T-cell (primary cell): ENCODE data around the gene PRR18. TPM values are rescaled to one million over a fixed set of nuclear protein-coding genes. Genes with fewer than 3 reads are reported as not detected.

Experiments
- ATAC-seq, 4 experiments: fragments of 200-7000 bp in 3 of 4; fragments of 150-1000 bp in 1 of 4; cut with Tn5 transposase; replicated peaks in 1 of 4; 1 replicate in 3 of 4; 2 replicates in 1 of 4; pipeline ENCODE4 v1.10.0; 2021; ENCODE audit warnings: moderate library complexity in 3 of 4, mild to moderate bottlenecking in 2 of 4, moderate number of reproducible peaks in 1 of 4
- CTCF ChIA-PET, 2 donors: fragments of 300-600 bp; sonication (Branson Sonifier 250); formaldehyde crosslinking; loops; one replicate each; lab custom pipeline; 2022; ENCODE audit warnings: antibody characterized with exemption in 2 of 2; lab: Charles Lee
- POLR2A ChIA-PET, 2 donors: fragments of 300-600 bp; sonication (Branson Sonifier 250); formaldehyde crosslinking; loops; one replicate each; lab custom pipeline; 2022; ENCODE audit warnings: antibody characterized with exemption in 2 of 2; lab: Charles Lee
- DNase-seq, 35 experiments: peaks; one replicate each; pipeline versions ENCODE4 v3.0.0 to v3.0.0-alpha.2; 2013 to 2023
- H3K27ac ChIP-seq: one replicate; pipeline ENCODE4 v1.5.1; 2013; ENCODE audit warnings: low read length
- H3K27me3 ChIP-seq, 2 experiments: replicated peaks in 1 of 2; 1 replicate in 1 of 2; 2 replicates in 1 of 2; pipeline versions ENCODE4 v1.6.1 to v1.7.0; 2013; ENCODE audit warnings: low read length in 1 of 2, mixed read lengths in 1 of 2; ENCODE audit not compliant: control insufficient read depth in 2 of 2, insufficient read depth in 2 of 2; ENCODE audit errors: extremely low read depth in 1 of 2
- H3K36me3 ChIP-seq, 2 donors: 1 replicate in 1 of 2; 2 replicates in 1 of 2; pipeline versions ENCODE4 v1.6.1 to v1.7.0; 2013; ENCODE audit warnings: low read length in 1 of 2; ENCODE audit not compliant: control insufficient read depth in 2 of 2, insufficient read depth in 1 of 2; ENCODE audit errors: extremely low read depth in 1 of 2
- H3K4me1 ChIP-seq, 2 experiments: 1 replicate in 1 of 2; 2 replicates in 1 of 2; pipeline versions ENCODE4 v1.6.1 to v1.7.0; 2013; ENCODE audit warnings: low read length in 2 of 2, mixed read lengths in 1 of 2; ENCODE audit not compliant: insufficient read depth in 2 of 2, control insufficient read depth in 1 of 2; ENCODE audit errors: extremely low read depth in 1 of 2
- H3K4me3 ChIP-seq, 2 donors: 1 replicate in 1 of 2; 2 replicates in 1 of 2; pipeline versions ENCODE4 v1.5.1 to v1.7.0; 2013; ENCODE audit warnings: mild to moderate bottlenecking in 2 of 2, low read length in 1 of 2, moderate library complexity in 1 of 2; ENCODE audit not compliant: control insufficient read depth in 1 of 2; ENCODE audit errors: extremely low read depth in 1 of 2
- H3K9me3 ChIP-seq: 2 replicates; pipeline ENCODE4 v1.7.0; 2013
- H3K27ac Mint-ChIP-seq, 2 donors: one replicate each; pipeline ENCODE4 v1.8.0; 2020 to 2021; ENCODE audit warnings: mild to moderate bottlenecking in 2 of 2, mixed read lengths in 2 of 2
- H3K27me3 Mint-ChIP-seq, 2 donors: one replicate each; pipeline ENCODE4 v1.8.0; 2021 to 2022; ENCODE audit warnings: mixed read lengths in 2 of 2
- H3K36me3 Mint-ChIP-seq: one replicate; pipeline ENCODE4 v1.8.0; 2021; ENCODE audit warnings: mixed read lengths
- H3K4me1 Mint-ChIP-seq, 3 donors: one replicate each; pipeline ENCODE4 v1.8.0; 2020 to 2022; ENCODE audit warnings: mixed read lengths in 3 of 3, mild to moderate bottlenecking in 1 of 3
- H3K4me3 Mint-ChIP-seq, 3 donors: one replicate each; pipeline ENCODE4 v1.8.0; 2020 to 2022; ENCODE audit warnings: mild to moderate bottlenecking in 3 of 3, mixed read lengths in 3 of 3, moderate library complexity in 3 of 3
- H3K9me3 Mint-ChIP-seq, 3 donors: one replicate each; pipeline ENCODE4 v1.8.0; 2020 to 2022; ENCODE audit warnings: mixed read lengths in 3 of 3
- WGBS: methylation state at CpG from one replicate; pipeline ENCODE4 v1.1.5; 2013; ENCODE audit warnings: missing lambda C conversion rate; ENCODE audit not compliant: insufficient coverage; 5-methylcytosine and 5-hydroxymethylcytosine counted together
- total RNA-seq, 35 experiments: library from RNA in 6 of 35; stranded (reverse) in 6 of 35; fragments of 120-200 nt in 1 of 35; gene quantifications; one replicate each; pipeline versions ENCODE4 v1.2.1 to v1.2.4 and lab custom pipeline; 2013 to 2026

Gene PRR18, protein sequence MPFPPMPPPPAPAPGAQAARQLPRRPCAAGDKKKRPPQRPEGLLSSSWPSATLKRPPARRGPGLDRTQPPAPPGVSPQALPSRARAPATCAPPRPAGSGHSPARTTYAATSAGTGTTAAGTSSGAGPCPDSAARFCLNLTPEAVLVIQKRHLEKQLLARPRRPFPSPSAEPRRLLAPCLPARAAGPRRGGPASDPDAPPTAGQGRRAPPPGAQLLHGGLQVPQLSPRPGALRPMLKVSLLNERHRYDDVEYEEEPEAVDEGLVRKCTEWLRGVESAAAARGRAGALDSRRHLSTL
- total RNA-seq (not detected), total RNA-seq (lab: John Stamatoyannopoulos, UW) (0 to 0.12 (median 0) reads per million in 29 experiments)
- total RNA-seq (2013) = not detected

DNA sequence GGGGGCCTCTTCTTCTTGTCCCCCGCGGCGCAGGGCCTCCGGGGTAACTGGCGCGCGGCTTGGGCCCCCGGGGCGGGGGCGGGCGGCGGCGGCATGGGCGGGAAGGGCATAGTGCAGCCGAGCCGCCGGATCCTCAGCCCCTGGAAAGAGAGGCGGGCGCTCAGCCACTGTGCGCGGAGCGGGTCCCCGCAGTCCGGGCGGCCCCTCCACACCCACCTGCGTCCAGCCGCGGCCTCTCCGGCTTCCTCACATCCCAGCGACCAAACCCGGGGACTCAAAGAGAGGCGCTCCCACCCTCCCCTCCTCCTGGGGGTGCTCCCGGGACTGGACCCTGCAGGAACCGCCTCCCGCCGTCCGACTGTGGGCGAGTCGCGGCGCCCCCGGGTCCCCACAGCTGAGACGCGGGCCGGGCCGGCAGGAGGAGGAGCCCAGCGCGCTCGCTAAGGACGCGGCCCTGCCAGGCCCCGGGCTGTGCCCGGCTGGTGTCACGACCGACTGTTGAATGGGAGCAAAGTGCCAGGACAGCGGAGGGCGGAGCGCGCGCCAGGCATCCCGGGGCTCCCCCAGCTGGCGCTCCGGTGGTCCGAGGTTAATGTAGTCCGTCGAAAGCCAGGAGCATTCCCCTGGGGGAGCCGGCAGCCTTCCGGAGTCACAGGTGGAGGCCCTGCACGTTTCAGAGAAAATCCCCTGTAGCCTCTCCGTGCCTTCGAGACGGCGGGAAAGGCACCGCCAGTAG lies at the start of gene PRR18:
TSS of gene PRR18 (minus strand) at position 360 of the 736 bp plus-strand sequence. CDS start at position 110, 250 bp downstream.
- CTCF ChIA-PET = interaction anchor here in 1 of 2 donors (0.9 kb wide), 1 partner anchor 73 kb away, joined by 3 read pairs; no protein-coding TSS in a partner anchor
- peak within 1 kb of the TSS in 2 of 3 donors; percentile 45 to 73 for H3K4me3 Mint-ChIP-seq
- H3K27me3 ChIP-seq = peaks cover 4 to 42% of the 10 kb centered on the region in 2 experiments
- no peaks in the 10 kb centered on the region for H3K36me3 Mint-ChIP-seq
- peak in 3 of 35 experiments; percentile 6 to 9 (median 7) for DNase-seq
- H3K36me3 ChIP-seq = no peaks in the 10 kb centered on the region
- 5% methylated on average over 73 of the region's 74 CpGs for WGBS
- peaks cover 5 to 17% of the 10 kb centered on the region in 2 experiments for H3K4me1 ChIP-seq
- peak within 1 kb of the TSS; percentile 17 to 62 for H3K4me3 ChIP-seq
- H3K27ac ChIP-seq = no peak within 1 kb of the TSS
- POLR2A ChIA-PET = no interaction called here
- no peak within 1 kb of the TSS for H3K27ac Mint-ChIP-seq
- H3K4me1 Mint-ChIP-seq = peaks cover 0 to 11% (median 2%) of the 10 kb centered on the region in 3 donors
- no peaks in the 10 kb centered on the region for H3K9me3 ChIP-seq
- ATAC-seq = peak; percentile 10 to 51 (median 48)
- no peaks in the 10 kb centered on the region for H3K9me3 Mint-ChIP-seq
- H3K27me3 Mint-ChIP-seq = peaks cover 45 to 49% of the 10 kb centered on the region in 2 donors

DNA sequence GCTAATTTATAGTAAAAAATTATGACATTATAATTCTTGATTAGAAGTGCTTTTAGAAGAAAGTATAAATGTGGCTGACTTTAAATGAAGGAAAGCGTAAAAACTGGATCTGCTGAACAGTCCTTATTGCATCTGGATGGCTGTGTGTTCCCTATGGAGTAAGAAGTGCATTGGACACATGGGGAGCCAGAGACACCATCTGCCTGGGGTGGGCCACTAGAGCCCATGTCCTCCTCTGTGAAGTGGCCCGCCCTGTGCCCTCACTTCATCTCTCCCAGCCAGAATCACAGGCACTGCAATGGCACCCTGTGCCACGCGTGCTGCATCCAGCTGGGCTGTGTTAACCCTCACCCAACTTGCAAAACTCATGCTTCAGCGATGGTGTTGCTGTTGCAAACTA lies 47.4 kb upstream of the PRR18 start:
- H3K4me1 Mint-ChIP-seq = no peaks in the 10 kb centered on the region
- WGBS = 94% methylated on average over 3 of the region's 5 CpGs
- CTCF ChIA-PET = interaction anchor here in 1 of 2 donors (1.1 kb wide), 1 partner anchor 26 kb away, joined by 5 read pairs; no protein-coding TSS in a partner anchor
- no peak for DNase-seq
- no peak for ATAC-seq
- POLR2A ChIA-PET = no interaction called here
- H3K9me3 Mint-ChIP-seq = peaks cover 6 to 14% (median 12%) of the 10 kb centered on the region in 3 donors
- no peak overlapping the region for H3K27ac Mint-ChIP-seq
- no peaks in the 10 kb centered on the region for H3K36me3 Mint-ChIP-seq
- H3K4me3 Mint-ChIP-seq = no peak overlapping the region
- no peak overlapping the region for H3K27ac ChIP-seq
- H3K4me1 ChIP-seq = no peaks in the 10 kb centered on the region
- no peak overlapping the region for H3K4me3 ChIP-seq
- H3K9me3 ChIP-seq = no peaks in the 10 kb centered on the region
- H3K36me3 ChIP-seq = no peaks in the 10 kb centered on the region
- H3K27me3 ChIP-seq = peaks cover 0 to 14% of the 10 kb centered on the region in 2 experiments
- peaks cover 20 to 27% of the 10 kb centered on the region in 2 donors for H3K27me3 Mint-ChIP-seq

DNA sequence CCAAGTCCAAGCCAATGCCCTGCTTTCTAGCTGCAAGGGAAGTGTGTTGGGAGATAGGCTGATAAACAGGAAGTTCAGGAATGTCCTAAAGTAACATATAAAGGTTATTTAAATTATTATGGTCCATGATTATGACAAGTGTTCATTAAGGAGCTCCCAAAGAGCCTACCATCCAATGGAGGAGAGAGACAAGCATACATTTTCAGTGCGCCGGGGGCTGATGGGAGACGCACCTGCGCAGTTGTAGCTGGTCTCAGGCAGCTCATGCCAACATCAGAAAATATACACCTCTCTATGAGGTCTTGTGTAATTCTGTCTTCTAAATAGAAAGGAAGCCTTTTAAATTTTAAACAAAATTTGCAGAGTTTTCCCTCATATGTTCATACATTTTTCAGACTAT lies 46.8 kb upstream of the PRR18 start:
- no peak overlapping the region for H3K27ac ChIP-seq
- ATAC-seq (no peak), DNase-seq (no peak)
- H3K9me3 ChIP-seq = no peaks in the 10 kb centered on the region
- H3K36me3 ChIP-seq = no peaks in the 10 kb centered on the region
- WGBS = no CpG with 5 or more reads among the region's 4 CpGs
- H3K27me3 ChIP-seq = peaks cover 0 to 14% of the 10 kb centered on the region in 2 experiments
- H3K27me3 Mint-ChIP-seq = peaks cover 20 to 27% of the 10 kb centered on the region in 2 donors
- no peaks in the 10 kb centered on the region for H3K4me1 ChIP-seq
- no peaks in the 10 kb centered on the region for H3K4me1 Mint-ChIP-seq
- peaks cover 6 to 18% (median 18%) of the 10 kb centered on the region in 3 donors for H3K9me3 Mint-ChIP-seq
- ChIA-PET POLR2A (interaction anchor here in 1 of 2 donors (0.6 to 0.7 kb wide), 2 partner anchors 49 to 491 kb away, joined by 3 to 4 read pairs; no protein-coding TSS in a partner anchor), CTCF (interaction anchor here in 1 of 2 donors (1.1 kb wide), 1 partner anchor 26 kb away, joined by 5 read pairs; no protein-coding TSS in a partner anchor)
- H3K27ac Mint-ChIP-seq = no peak overlapping the region
- H3K4me3 ChIP-seq = no peak overlapping the region
- no peaks in the 10 kb centered on the region for H3K36me3 Mint-ChIP-seq
- H3K4me3 Mint-ChIP-seq = no peak overlapping the region

DNA sequence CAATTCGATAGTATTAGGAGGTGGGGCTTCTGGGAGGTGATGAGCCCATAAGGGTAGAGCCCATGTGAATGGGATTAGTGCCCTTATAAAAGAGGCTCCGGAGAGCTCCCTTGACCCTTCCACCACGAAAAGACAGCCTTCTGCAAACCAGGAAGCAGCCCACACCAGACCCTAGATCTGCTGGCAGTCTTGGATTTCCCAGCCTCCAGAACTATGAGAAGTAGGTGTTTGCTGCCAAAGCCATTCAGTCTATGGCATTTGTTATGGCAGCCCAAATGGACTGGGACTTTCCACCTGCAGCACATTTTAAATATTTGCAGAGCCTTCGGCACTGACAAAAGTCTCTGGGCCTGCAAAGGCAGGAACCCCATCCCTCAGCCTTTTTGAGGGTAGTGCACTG lies 46.0 kb upstream of the PRR18 start:
- Histone ChIP-seq H3K4me1 (no peaks in the 10 kb centered on the region), H3K27me3 (peaks cover 0 to 14% of the 10 kb centered on the region in 2 experiments), H3K27ac (no peak overlapping the region), H3K9me3 (no peaks in the 10 kb centered on the region), H3K4me3 (no peak overlapping the region), H3K36me3 (no peaks in the 10 kb centered on the region)
- Mint-ChIP-seq H3K4me3 (no peak overlapping the region), H3K9me3 (peaks cover 10 to 26% (median 24%) of the 10 kb centered on the region in 3 donors), H3K27me3 (peaks cover 20 to 22% of the 10 kb centered on the region in 2 donors), H3K4me1 (no peaks in the 10 kb centered on the region), H3K36me3 (no peaks in the 10 kb centered on the region), H3K27ac (no peak overlapping the region)
- DNase-seq = no peak
- WGBS = 100% methylated on average over 1 of the region's 4 CpGs
- CTCF ChIA-PET = interaction anchor here (0.6 kb wide), 2 partner anchors 9 to 532 kb away, joined by 4 to 6 read pairs; no protein-coding TSS in a partner anchor
- ATAC-seq = no peak
- POLR2A ChIA-PET = no interaction called here

DNA sequence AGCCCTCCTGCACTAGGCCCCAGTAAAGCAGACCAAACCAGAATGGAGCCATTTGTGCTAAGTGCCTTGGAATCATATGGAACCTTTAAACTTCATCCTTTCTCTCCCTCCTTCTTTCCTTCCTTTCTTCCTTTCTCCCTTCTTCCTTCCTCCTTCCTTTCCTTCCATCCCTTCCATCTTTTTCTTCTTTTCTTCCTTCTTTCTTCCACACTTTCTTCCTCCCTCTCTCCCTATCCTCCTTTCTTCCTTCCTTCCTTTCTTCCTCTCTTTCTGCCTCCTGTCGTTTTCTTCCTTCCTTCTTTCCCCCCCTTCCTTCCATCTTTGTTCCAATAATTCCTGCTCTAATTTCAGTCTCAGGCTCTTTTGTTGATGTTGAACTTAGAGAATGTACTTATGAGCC lies 45.3 kb upstream of the PRR18 start:
- Mint-ChIP-seq H3K27me3 (peaks cover 18 to 20% of the 10 kb centered on the region in 2 donors), H3K27ac (peak overlapping the region in 1 of 2 donors; percentile 23), H3K36me3 (no peaks in the 10 kb centered on the region), H3K4me3 (no peak overlapping the region), H3K9me3 (peaks cover 10 to 27% (median 23%) of the 10 kb centered on the region in 3 donors), H3K4me1 (no peaks in the 10 kb centered on the region)
- ChIA-PET POLR2A (no interaction called here), CTCF (interaction anchor here (0.6 kb wide), 2 partner anchors 8 to 533 kb away, joined by 4 to 6 read pairs; no protein-coding TSS in a partner anchor)
- no peaks in the 10 kb centered on the region for H3K9me3 ChIP-seq
- H3K4me1 ChIP-seq = no peaks in the 10 kb centered on the region
- no peak overlapping the region for H3K27ac ChIP-seq
- ATAC-seq (no peak), DNase-seq (no peak)
- no peak overlapping the region for H3K4me3 ChIP-seq
- H3K27me3 ChIP-seq = peaks cover 0 to 14% of the 10 kb centered on the region in 2 experiments
- WGBS = no CpG with 5 or more reads among the region's 1 CpG
- H3K36me3 ChIP-seq = no peaks in the 10 kb centered on the region

DNA sequence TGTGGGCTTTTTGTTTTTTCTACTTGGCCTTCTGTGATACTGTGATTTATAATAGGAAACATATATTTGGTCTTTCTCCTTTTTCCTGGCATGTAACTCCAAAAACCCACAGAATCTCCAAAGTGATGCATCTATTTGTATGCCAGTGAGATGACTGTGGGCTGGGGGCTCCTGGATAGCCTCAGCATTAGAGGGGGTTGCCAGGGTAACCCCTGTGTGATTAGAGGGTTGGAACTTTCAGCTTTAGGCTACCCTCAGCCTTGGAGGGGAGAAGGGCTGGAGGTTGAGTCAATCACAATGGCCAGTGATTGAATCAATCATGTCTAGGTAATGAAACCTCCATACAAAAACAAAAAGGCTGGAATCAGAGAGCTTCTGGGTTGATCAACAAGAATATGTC lies 44.7 kb upstream of the PRR18 start:
- H3K4me1 Mint-ChIP-seq = no peaks in the 10 kb centered on the region
- Histone ChIP-seq H3K27ac (no peak overlapping the region), H3K36me3 (no peaks in the 10 kb centered on the region), H3K4me1 (no peaks in the 10 kb centered on the region), H3K27me3 (peaks cover 0 to 14% of the 10 kb centered on the region in 2 experiments), H3K4me3 (no peak overlapping the region), H3K9me3 (no peaks in the 10 kb centered on the region)
- peaks cover 4 to 27% (median 17%) of the 10 kb centered on the region in 3 donors for H3K9me3 Mint-ChIP-seq
- H3K27me3 Mint-ChIP-seq = peaks cover 12 to 15% of the 10 kb centered on the region in 2 donors
- H3K4me3 Mint-ChIP-seq = no peak overlapping the region
- no peak for ATAC-seq
- no peak overlapping the region for H3K27ac Mint-ChIP-seq
- CTCF ChIA-PET = no interaction called here
- POLR2A ChIA-PET = no interaction called here
- H3K36me3 Mint-ChIP-seq = no peaks in the 10 kb centered on the region
- DNase-seq = no peak
